ENCODE results near the gene ARPC4. TPM values are rescaled to one million over a fixed set of nuclear protein-coding genes. Genes with fewer than 3 reads are reported as not detected.
"Not testable (repeated sequence)": the region's sequence is repeated elsewhere in the genome, so short reads cannot be mapped to it uniquely, and the experiment has no call there.

ARPC4 gene
- total RNA-seq, 1 donor from 2014 or later = 170 TPM

GRCh38 chr3:9769426-9770275 is 23.2 kb upstream of the ARPC4 start, which contains the start of gene CAMK1:
TSS of gene CAMK1 (minus strand) at chr3:9769947. CDS start at chr3:9767749, 2,198 bp downstream.
- ATAC-seq = peak; percentile 95 to 98
- Histone ChIP-seq H3K4me1 (peaks cover 47% of the 10 kb centered on the region), H3K9me3 (no peaks in the 10 kb centered on the region), H3K27me3 (ENCODE audit: low read depth) (no peaks in the 10 kb centered on the region), H3K4me3 (peak within 1 kb of the TSS; percentile 87), H3K27ac (peak within 1 kb of the TSS; percentile 87), H3K36me3 (peaks cover 12% of the 10 kb centered on the region)
- intact Hi-C loops (cut with DNase I) = no loop called here
- TF ChIP-seq CTCF (IDR thresholded peaks at IDR 0.05) = no peak
- DNase-seq = peak; percentile 88

GRCh38 chr3:9770276-9770812 is 22.5 kb upstream of the ARPC4 start:
- DNase-seq (peak; percentile 84), ATAC-seq (peak; percentile 38 to 51)
- Histone ChIP-seq H3K27ac (peak overlapping the region; percentile 87), H3K36me3 (peaks cover 5% of the 10 kb centered on the region), H3K4me3 (peak overlapping the region; percentile 87), H3K4me1 (peaks cover 47% of the 10 kb centered on the region), H3K9me3 (no peaks in the 10 kb centered on the region), H3K27me3 (ENCODE audit: low read depth) (no peaks in the 10 kb centered on the region)
- TF ChIP-seq CTCF (IDR thresholded peaks at IDR 0.05) = no peak
- intact Hi-C loops (cut with DNase I) = no loop called here

GRCh38 chr3:9771007-9771406 is 21.9 kb upstream of the ARPC4 start:
- H3K9me3 ChIP-seq; DNase-seq; H3K27me3 ChIP-seq (ENCODE audit: low read depth); ATAC-seq; H3K4me3 ChIP-seq; H3K36me3 ChIP-seq; intact Hi-C loops (cut with DNase I): not testable (repeated sequence)
- Histone ChIP-seq H3K4me1 (peaks cover 47% of the 10 kb centered on the region), H3K27ac (peak overlapping the region; percentile 87)

- intact Hi-C loops (cut with DNase I) = no loop called here
- Histone ChIP-seq H3K9me3 (no peaks in the 10 kb centered on the region), H3K36me3 (peaks cover 24% of the 10 kb centered on the region), H3K4me3 (no peak overlapping the region), H3K27me3 (ENCODE audit: low read depth) (no peaks in the 10 kb centered on the region), H3K27ac (no peak overlapping the region), H3K4me1 (peaks cover 26% of the 10 kb centered on the region)
- no peak for ATAC-seq
- no peak for TF ChIP-seq CTCF (IDR thresholded peaks at IDR 0.05)
- no peak for DNase-seq
These were observed 15.8 kb upstream of the ARPC4 start for GRCh38 chr3:9776896-9777693.

GRCh38 chr3:9777694-9778021 is 15.2 kb upstream of the ARPC4 start:
- H3K9me3 ChIP-seq = no peaks in the 10 kb centered on the region
- no peak overlapping the region for H3K4me3 ChIP-seq
- intact Hi-C loops (cut with DNase I) = no loop called here
- H3K27ac ChIP-seq = no peak overlapping the region
- H3K4me1 ChIP-seq = peaks cover 26% of the 10 kb centered on the region
- DNase-seq (no peak), ATAC-seq (no peak)
- H3K27me3 ChIP-seq (ENCODE audit: low read depth) = no peaks in the 10 kb centered on the region
- no peak for TF ChIP-seq CTCF (IDR thresholded peaks at IDR 0.05)
- peaks cover 30% of the 10 kb centered on the region for H3K36me3 ChIP-seq
